Fibroblast of lung (primary cell): ENCODE data around the gene OCA2.

Source experiments
- CTCF ChIP-seq, 2 donors: IDR thresholded peaks in 1 of 2; conservative IDR thresholded peaks in 1 of 2; 1 replicate in 1 of 2; 2 replicates in 1 of 2; pipeline ENCODE4 v1.5.1; 2011 to 2012; ENCODE audit warnings: low read length in 2 of 2, control low read depth in 1 of 2, inconsistent platforms in 1 of 2, low read depth in 1 of 2, mild to moderate bottlenecking in 1 of 2
- EZH2 ChIP-seq: IDR thresholded peaks from 2 replicates; pipeline ENCODE4 v1.5.1; 2012; ENCODE audit warnings: low read length, control low read depth, mild to moderate bottlenecking; ENCODE audit errors: missing control alignments

GRCh38 chr15:27783678-27784077, 315.4 kb downstream of the OCA2 start:
- TF ChIP-seq CTCF (conservative IDR thresholded peaks at IDR 0.05 in 1 of 2, IDR thresholded peaks at IDR 0.05 in 1 of 2; ENCODE audit: low read depth in 1 of 2, low read length in 2 of 2): no peak
- TF ChIP-seq EZH2: no peak
